Motor neuron (in vitro differentiated cells): ENCODE measurements around the gene TXNDC2. TPM values are rescaled to one million over a fixed set of nuclear protein-coding genes. Genes with fewer than 3 reads are reported as not detected.
A peak's percentile ranks its signal among the peaks of the same experiment; 100 is the strongest.
"Not testable (repeated sequence)": the region's sequence is repeated elsewhere in the genome, so short reads cannot be mapped to it uniquely, and the experiment has no call there.

Experiments used
- ATAC-seq, 8 experiments: fragments of 200-7000 bp; cut with Tn5 transposase; replicated peaks in 6 of 8; 2 replicates each; pipeline ENCODE4 v1.8.0; 2021; ENCODE audit warnings: mild to moderate bottlenecking in 8 of 8, moderate library complexity in 8 of 8
- H3K27ac ChIP-seq, 2 donors: fragments of 250-450 bp; sonication (Bioruptor Pico); 2 replicates each; pipeline ENCODE4 v1.9.0; 2021; ENCODE audit warnings: antibody characterized with exemption in 2 of 2, mild to moderate bottlenecking in 2 of 2, moderate library complexity in 1 of 2
- H3K4me1 ChIP-seq, 2 donors: fragments of 250-450 bp; sonication (Bioruptor Pico); replicated peaks in 1 of 2; 2 replicates each; pipeline ENCODE4 v1.6.1; 2021; ENCODE audit warnings: antibody characterized with exemption in 2 of 2, mild to moderate bottlenecking in 2 of 2, moderate library complexity in 1 of 2
- H3K4me3 ChIP-seq, 5 donors: fragments of 250-450 bp; sonication (Bioruptor Pico); 2 replicates each; pipeline ENCODE4 v1.9.0; 2021; ENCODE audit warnings: antibody characterized with exemption in 5 of 5, mild to moderate bottlenecking in 5 of 5, moderate library complexity in 4 of 5
- WGBS, 10 experiments: fragments of 450-650 bp; shearing (Covaris generic); methylation state at CpG; one replicate each; pipeline ENCODE4 v1.0.0; 2022; 5-methylcytosine and 5-hydroxymethylcytosine counted together
- in situ Hi-C, 9 experiments: fragments of 400-800 bp; cut with MboI; loops; one replicate each; pipeline ENCODE4 v1.15.0; 2021; ENCODE audit warnings: low sequenced_read_pairs in 9 of 9, low pct_unique_long_range_greater_than_20kb in 2 of 9; ENCODE audit not compliant: unreplicated experiment in 9 of 9
- total RNA-seq, 8 experiments: library from RNA; unstranded; fragments of 300-600 nt; gene quantifications; 2 replicates each; pipeline versions ENCODE4 v1.2.3 to v1.2.4, GENCODE V29; 2022

The TXNDC2 gene
- total RNA-seq, 8 experiments from 2014 or later, result 0.13 to 0.97 (median 0.29) TPM; not detected in 2

- H3K4me3 ChIP-seq, result no peak overlapping the region
- H3K27ac ChIP-seq, result no peak overlapping the region
- peak in 7 of 8 experiments; percentile 39 to 98 (median 97) for ATAC-seq
- peaks cover 0 to 3% of the 10 kb centered on the region in 2 donors for H3K4me1 ChIP-seq
- in situ Hi-C loops, result no loop called here
- 40 to 93% (median 65%) methylated on average over 2 to 11 of the region's 11 CpGs for whole genome bisulfite sequencing, 10 experiments
These were observed 13.2 kb downstream of the TXNDC2 start for GRCh38 chr18:9898792-9899549.

- 80 to 100% (median 86%) methylated on average over 1 of the region's 1 CpG; no CpG with 5 or more reads in 7 of the 10 experiments for WGBS, 10 experiments
- H3K27ac ChIP-seq, in situ Hi-C loops, H3K4me1 ChIP-seq, ATAC-seq, H3K4me3 ChIP-seq: not testable (repeated sequence)
These were observed 13.8 kb downstream of the TXNDC2 start for GRCh38 chr18:9899550-9899930.

- no peak overlapping the region for H3K4me3 ChIP-seq
- no peak for ATAC-seq
- no peak overlapping the region for H3K27ac ChIP-seq
- in situ Hi-C loops, result no loop called here
- WGBS, 10 experiments, result 78 to 98% (median 90%) methylated on average over 2 to 7 of the region's 7 CpGs; no CpG with 5 or more reads in 1 of the 10 experiments
- peaks cover 5 to 7% of the 10 kb centered on the region in 2 donors for H3K4me1 ChIP-seq
These were observed 14.9 kb downstream of the TXNDC2 start for GRCh38 chr18:9900699-9901098.

GRCh38 chr18:9901377-9901776, 15.6 kb downstream of the TXNDC2 start:
- Histone ChIP-seq H3K4me3 (no peak overlapping the region), H3K4me1 (peaks cover 6 to 7% of the 10 kb centered on the region in 2 donors), H3K27ac (no peak overlapping the region)
- no peak for ATAC-seq
- 77 to 100% (median 94%) methylated on average over 1 to 3 of the region's 3 CpGs for WGBS, 10 experiments
- in situ Hi-C loops, result no loop called here

- H3K4me1 ChIP-seq, H3K4me3 ChIP-seq, H3K27ac ChIP-seq, ATAC-seq, in situ Hi-C loops: not testable (repeated sequence)
- WGBS, 10 experiments, result 67 to 100% (median 93%) methylated on average over 2 to 11 of the region's 14 CpGs; no CpG with 5 or more reads in 1 of the 10 experiments
These were observed 16.5 kb downstream of the TXNDC2 start for GRCh38 chr18:9902264-9902663.

GRCh38 chr18:9902832-9903231, 17.1 kb downstream of the TXNDC2 start:
- peaks cover 6 to 7% of the 10 kb centered on the region in 2 donors for H3K4me1 ChIP-seq
- no peak overlapping the region for H3K27ac ChIP-seq
- H3K4me3 ChIP-seq, result no peak overlapping the region
- 18 to 100% (median 82%) methylated on average over 1 to 8 of the region's 10 CpGs; no CpG with 5 or more reads in 1 of the 10 experiments for WGBS, 10 experiments
- in situ Hi-C loops, result no loop called here
- no peak for ATAC-seq

GRCh38 chr18:9905401-9905922, 19.7 kb downstream of the TXNDC2 start:
- no peak overlapping the region for H3K27ac ChIP-seq
- peaks cover 6 to 7% of the 10 kb centered on the region in 2 donors for H3K4me1 ChIP-seq
- H3K4me3 ChIP-seq, result no peak overlapping the region
- in situ Hi-C loops, result no loop called here
- 25 to 100% (median 72%) methylated on average over 1 to 4 of the region's 5 CpGs; no CpG with 5 or more reads in 2 of the 10 experiments for WGBS, 10 experiments
- ATAC-seq, result peak in 7 of 8 experiments; percentile 50 to 88 (median 74)

- no peak for ATAC-seq
- Histone ChIP-seq H3K4me3 (no peak overlapping the region), H3K4me1 (peaks cover 6 to 7% of the 10 kb centered on the region in 2 donors), H3K27ac (no peak overlapping the region)
- 49 to 100% (median 79%) methylated on average over 1 to 3 of the region's 3 CpGs; no CpG with 5 or more reads in 1 of the 10 experiments for WGBS, 10 experiments
- in situ Hi-C loops, result no loop called here
These were observed 20.7 kb downstream of the TXNDC2 start for GRCh38 chr18:9906481-9906880.

GRCh38 chr18:9907867-9908266, 22.1 kb downstream of the TXNDC2 start:
- WGBS, 10 experiments, result 53 to 100% (median 73%) methylated on average over 1 to 4 of the region's 4 CpGs; no CpG with 5 or more reads in 1 of the 10 experiments
- ATAC-seq, result peak in 5 of 8 experiments; percentile 22 to 49 (median 39)
- H3K27ac ChIP-seq, result no peak overlapping the region
- in situ Hi-C loops, result no loop called here
- H3K4me3 ChIP-seq, result no peak overlapping the region
- peaks cover 5 to 6% of the 10 kb centered on the region in 2 donors for H3K4me1 ChIP-seq

GRCh38 chr18:9910071-9910470, 24.3 kb downstream of the TXNDC2 start:
- H3K27ac ChIP-seq, result no peak overlapping the region
- H3K4me1 ChIP-seq, result peaks cover 4 to 6% of the 10 kb centered on the region in 2 donors
- ATAC-seq, result no peak
- no peak overlapping the region for H3K4me3 ChIP-seq
- in situ Hi-C loops, result no loop called here

GRCh38 chr18:9910661-9911060, 24.9 kb downstream of the TXNDC2 start:
- 59 to 100% (median 93%) methylated on average over 1 to 2 of the region's 2 CpGs; no CpG with 5 or more reads in 1 of the 10 experiments for WGBS, 10 experiments
- Histone ChIP-seq H3K4me1 (peaks cover 0 to 2% of the 10 kb centered on the region in 2 donors), H3K4me3 (no peak overlapping the region), H3K27ac (no peak overlapping the region)
- in situ Hi-C loops, result no loop called here
- ATAC-seq, result no peak

GRCh38 chr18:9911226-9911625, 25.5 kb downstream of the TXNDC2 start:
- Histone ChIP-seq H3K27ac (no peak overlapping the region), H3K4me3 (no peak overlapping the region), H3K4me1 (peaks cover 0 to 5% of the 10 kb centered on the region in 2 donors)
- in situ Hi-C loops, result no loop called here
- WGBS, 10 experiments, result 73 to 100% (median 93%) methylated on average over 1 to 5 of the region's 5 CpGs; no CpG with 5 or more reads in 1 of the 10 experiments
- ATAC-seq, result no peak

GRCh38 chr18:9912285-9912684, 26.5 kb downstream of the TXNDC2 start:
- ATAC-seq, in situ Hi-C loops, H3K4me3 ChIP-seq, H3K27ac ChIP-seq, H3K4me1 ChIP-seq: not testable (repeated sequence)
- 80 to 100% (median 100%) methylated on average over 1 of the region's 1 CpG; no CpG with 5 or more reads in 7 of the 10 experiments for WGBS, 10 experiments
